ENCODE data around the gene TMEM255A.

- TF ChIP-seq CTCF (IDR thresholded peaks at IDR 0.05) (no peak), POLR2A (IDR thresholded peaks at IDR 0.05) (no peak)
Measured at GRCh38 chrX:120301960-120302359, 9.3 kb downstream of the TMEM255A start.
